CD4-positive, alpha-beta T cell treated with Interleukin-15 for 1 hour (primary cell): ENCODE measurements around the gene SORCS2.

Experiments
- DNase-seq: peaks from one replicate; pipeline ENCODE4 v3.0.0-alpha.2; 2020

SORCS2 gene

DNA sequence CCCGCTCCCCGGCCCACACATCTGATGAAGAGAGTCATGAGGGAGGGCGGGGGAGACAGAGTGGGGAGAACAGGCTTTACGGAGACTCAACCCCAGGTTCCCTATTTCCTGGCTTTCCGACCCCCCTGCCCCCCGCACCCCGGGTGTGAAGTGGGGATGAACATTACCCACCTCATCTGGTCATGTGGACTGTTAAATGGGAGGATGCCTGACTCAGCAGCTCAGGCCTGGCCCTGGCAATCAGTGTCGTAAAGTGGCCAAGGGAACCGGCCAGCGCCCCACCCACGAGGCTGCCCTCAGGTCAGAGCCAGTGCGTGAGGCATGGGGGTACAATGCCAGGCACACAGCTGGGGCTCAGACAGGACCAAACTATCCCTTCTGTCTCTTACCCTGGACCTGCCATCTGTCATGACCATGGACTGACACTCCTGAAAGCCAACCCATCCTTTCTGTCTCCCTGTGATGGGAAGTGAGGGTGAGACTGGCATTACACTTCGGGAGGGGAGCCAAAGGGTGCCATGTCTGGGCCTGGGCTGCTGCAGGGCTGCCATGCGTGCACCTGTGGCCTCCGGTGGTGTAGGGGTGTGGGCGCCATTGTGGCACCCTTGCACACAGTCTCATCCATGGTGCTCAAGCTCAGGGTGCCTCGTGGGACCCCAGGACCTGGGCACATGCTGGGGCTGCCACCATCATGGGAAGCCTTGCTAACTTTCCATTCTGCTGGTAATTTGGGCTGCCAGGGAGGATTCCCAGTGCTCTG, 348.5 kb downstream of the SORCS2 start:
- no peak for DNase-seq

- no peak for DNase-seq
Measured at GRCh38 chr4:7541414-7541810, 349.1 kb downstream of the SORCS2 start.

DNA sequence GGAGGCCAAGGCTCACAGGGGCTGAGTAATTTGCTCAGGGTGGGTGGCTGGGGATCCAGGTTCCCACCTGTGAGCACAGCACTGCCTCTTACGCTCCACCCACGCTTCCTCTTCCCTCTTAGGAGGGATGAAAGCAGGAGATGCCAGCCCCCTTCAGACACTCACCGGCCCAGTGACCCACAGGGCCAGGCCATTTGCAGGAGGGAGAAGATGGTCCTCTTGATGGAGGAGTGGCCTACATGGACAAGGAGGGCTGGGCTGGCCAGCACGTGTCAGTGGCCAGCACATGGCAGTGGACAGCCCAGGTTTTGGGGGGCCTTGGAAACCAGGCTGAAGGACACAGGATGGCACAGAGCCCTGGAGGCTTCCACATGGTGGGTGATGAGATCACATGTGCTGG, 350.4 kb downstream of the SORCS2 start:
- DNase-seq, result no peak

DNA sequence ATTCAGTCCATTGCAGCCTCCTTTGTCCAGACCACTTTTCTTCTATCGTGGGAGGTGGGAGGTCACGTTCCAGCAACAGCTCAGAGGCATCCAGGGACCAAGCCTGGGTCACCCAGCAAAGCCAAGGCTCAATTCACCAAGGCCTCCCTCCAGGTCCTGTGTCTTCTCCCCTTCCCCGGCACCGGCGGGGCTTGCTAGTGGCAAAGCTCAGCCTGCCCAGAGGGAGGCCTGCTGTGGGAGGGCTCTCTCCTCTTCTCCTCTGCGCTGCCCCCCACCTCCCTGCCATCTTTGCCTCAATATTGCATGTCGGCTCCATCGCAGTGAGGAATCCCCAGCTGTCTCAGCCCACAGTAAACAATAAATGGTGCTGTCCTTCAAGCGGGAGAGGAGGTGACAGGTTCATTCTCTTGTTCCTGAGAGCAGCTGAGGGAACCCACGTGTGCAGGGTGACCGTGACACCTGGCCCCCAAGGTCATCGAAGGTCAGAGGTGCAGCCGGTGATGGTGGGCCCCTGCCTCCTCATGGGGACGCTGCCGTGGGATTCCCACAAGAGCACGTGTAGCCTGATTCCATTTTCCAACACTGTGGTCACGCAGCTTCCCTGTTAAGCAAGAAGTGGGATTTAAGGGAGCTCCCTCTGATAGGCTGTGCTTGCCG, 353.9 kb downstream of the SORCS2 start:
- no peak for DNase-seq

DNA sequence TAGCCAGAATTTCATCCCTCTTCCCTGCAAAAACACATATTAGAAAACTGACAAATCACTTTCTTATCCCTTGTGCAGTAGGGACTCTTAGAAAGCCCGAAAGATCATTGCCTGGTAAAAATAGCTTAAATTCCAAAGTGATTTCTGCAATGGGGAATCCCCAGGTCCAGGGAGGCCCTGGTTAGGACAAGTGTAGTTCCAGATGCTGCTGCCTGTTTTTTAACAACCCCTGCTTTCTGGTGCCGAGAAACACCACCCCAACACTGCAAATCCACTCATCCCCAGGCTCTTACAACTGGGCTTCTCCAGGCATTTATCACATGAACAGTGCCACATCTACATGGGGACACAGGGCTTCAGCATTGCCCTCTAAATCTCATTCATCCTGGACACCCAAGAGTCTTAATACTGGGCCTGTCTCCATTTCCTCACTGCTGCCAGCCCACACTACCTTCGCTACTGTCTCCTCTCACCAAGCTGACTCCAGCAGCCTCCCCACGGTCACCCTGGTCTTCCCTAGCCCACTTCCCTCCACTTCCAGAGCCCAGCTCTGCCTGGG, 354.6 kb downstream of the SORCS2 start:
- DNase-seq, result no peak

GRCh38 chr4:7547368-7548040, 355.2 kb downstream of the SORCS2 start:
- DNase-seq, result no peak

DNA sequence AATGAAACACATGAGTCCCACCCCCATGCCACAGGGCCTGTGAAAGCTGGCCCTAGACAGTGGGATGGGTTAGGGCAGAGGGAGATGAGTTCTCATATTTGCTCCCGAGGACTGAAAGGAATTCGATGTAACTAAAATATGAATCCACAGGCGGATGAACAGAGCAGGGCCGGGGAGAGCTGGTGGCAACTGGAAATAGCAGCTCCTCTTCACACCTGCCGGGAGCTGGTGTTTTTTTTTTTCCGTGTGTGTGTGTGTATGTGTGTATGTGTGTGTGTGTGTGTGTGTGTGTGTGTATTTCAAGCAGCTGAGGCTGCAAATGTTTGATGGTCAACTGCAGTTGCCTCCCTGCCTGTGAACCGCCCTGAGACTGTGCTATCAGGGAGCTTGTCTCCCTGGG, 357.5 kb downstream of the SORCS2 start:
- DNase-seq, result no peak

GRCh38 chr4:7552466-7552865, 360.1 kb downstream of the SORCS2 start:
- no peak for DNase-seq

- no peak for DNase-seq
Measured at GRCh38 chr4:7553280-7553679, 360.9 kb downstream of the SORCS2 start.

DNA sequence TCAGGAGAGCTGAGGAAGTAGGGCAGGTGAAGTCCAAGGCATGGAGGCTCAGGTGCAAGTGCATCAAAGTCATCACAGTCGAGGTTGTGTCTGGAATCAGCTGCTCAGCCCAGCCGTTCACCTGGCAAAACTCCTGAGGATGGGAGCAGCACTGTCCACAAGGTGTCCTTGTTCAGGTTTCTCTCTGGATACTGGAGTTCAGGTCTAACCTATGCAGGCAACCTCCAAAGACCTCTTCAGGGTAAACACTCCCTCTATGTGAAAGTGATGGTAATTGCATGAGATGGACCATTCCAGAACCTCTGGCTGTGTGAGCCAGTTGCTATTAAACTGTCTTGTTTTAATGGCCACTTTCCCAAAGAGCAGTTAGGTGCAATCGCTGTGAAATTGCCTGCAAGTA, 362.6 kb downstream of the SORCS2 start:
- no peak for DNase-seq

GRCh38 chr4:7556558-7556957, 364.2 kb downstream of the SORCS2 start:
- no peak for DNase-seq

- DNase-seq, result no peak
Measured at GRCh38 chr4:7557456-7557855, 365.1 kb downstream of the SORCS2 start.

DNA sequence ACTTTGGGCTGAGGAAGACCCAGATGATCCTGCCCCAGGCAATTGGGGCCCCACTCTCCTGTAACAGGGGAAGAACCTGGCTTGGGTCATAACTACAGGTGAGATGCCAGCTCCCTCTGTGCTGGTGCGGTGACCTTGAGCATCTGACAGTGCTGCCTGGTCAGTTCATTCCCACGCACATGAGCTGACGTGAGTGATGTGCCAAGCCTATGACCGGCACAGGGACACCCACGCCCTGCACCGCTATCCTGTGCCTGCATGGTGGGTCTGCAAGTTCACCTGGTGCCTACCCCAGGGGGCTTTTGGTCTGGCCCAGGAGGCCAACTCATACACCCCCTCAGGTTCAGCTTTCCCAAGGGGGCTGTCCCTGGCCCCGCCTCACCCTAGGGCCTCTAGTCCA, 366.1 kb downstream of the SORCS2 start:
- DNase-seq, result no peak

GRCh38 chr4:7559316-7559715, 367.0 kb downstream of the SORCS2 start:
- DNase-seq, result no peak

DNA sequence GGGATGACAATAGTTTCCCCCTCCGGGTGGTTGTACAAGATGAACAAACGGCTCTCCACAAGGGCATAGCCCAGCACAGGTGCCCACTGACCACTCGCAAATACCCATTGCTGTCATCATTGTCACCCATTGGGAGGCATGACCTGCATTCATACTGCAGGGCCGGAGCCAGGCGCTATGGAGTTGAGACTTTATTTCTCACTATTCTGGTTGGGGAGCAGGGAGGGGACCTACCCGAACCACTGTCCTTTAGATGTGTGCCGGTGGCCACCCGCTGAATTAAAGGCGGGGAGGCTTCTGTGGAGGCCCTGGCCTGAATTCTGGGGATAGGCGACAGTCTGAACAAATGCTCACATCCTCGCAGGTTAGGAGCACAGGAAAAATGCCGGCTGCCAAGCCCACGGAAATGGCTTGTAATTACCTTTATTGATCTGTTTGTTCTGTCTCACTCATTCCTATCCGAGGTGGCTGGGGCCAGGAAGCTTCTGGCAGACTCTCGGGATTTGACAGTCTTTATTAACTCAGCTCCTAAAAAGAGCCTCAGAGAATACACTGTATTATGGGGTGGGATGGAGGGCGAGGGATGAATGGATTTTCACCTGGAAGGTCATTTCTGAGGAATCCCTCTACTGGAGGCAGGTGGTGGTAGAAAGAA, 367.5 kb downstream of the SORCS2 start:
- DNase-seq, result no peak

- DNase-seq, result no peak
Measured at GRCh38 chr4:7561557-7561956, 369.2 kb downstream of the SORCS2 start.

DNA sequence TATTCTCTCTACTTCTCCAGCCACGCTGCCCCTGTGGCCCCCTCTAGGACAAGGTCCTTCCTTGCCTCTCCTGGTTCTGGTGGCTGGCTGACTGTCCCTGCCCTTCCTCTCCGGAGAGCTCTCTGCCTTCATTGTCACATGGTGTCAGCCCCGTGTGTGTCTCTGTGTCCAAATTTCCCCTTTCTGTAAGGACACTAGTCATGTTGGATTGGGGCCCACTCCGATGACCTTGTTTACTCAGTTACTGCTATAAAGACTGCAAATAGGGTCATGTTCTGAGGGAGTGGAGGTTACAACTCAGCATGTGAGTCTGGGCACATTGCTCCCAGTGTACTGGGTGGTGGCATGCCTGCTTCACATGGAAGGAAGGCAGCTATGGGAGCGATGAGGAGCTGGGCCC, 371.9 kb downstream of the SORCS2 start:
- no peak for DNase-seq

GRCh38 chr4:7565483-7565882, 373.1 kb downstream of the SORCS2 start:
- no peak for DNase-seq

- no peak for DNase-seq
Measured at GRCh38 chr4:7569810-7570783, 377.8 kb downstream of the SORCS2 start.

- no peak for DNase-seq
Measured at GRCh38 chr4:7571001-7571400, 378.7 kb downstream of the SORCS2 start.

DNA sequence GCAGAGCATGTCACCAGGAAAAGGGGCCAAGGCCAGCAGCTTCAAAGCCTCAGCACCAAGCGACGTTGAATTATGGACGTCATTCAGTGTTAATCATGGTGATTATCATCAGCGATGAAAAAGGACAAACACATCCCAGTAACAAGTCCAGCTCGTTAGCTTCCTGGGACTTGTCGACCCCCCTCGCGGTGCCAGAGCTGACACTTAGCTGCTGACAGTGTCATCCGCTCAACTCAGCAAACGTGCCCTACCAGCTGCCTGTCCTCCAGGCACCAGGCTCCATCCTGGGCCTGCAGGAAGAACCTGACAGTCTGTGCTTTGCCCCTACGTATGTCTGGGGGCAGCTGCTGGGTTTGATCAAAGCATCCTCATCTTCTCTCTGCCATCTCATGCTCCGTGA, 379.4 kb downstream of the SORCS2 start:
- DNase-seq, result no peak

- DNase-seq, result no peak
Measured at GRCh38 chr4:7572894-7573293, 380.6 kb downstream of the SORCS2 start.
